Astrocyte of the spinal cord (primary cell): ENCODE results near the gene PCCA.
"Not testable (repeated sequence)": the region's sequence is repeated elsewhere in the genome, so short reads cannot be mapped to it uniquely, and the experiment has no call there.

Experiments
- DNase-seq: peaks from one replicate; pipeline ENCODE4 v3.0.0; 2011; ENCODE audit warnings: low read depth, low spot score
- H3K4me3 ChIP-seq: 2 replicates; pipeline ENCODE4 v1.5.1; 2011; ENCODE audit warnings: low read depth, mild to moderate bottlenecking, low read length, moderate library complexity
- CTCF ChIP-seq: IDR thresholded peaks from 2 replicates; pipeline ENCODE4 v1.5.1; 2012; ENCODE audit warnings: low read depth, mild to moderate bottlenecking, low read length, inconsistent platforms
- in situ Hi-C: cut with HindIII; loops from 2 replicates; pipeline ENCODE4 v1.10.0; 2017; ENCODE audit warnings: low sequenced_read_pairs

PCCA gene

GRCh38 chr13:100149389-100149788 lies 60.5 kb downstream of the PCCA start:
- no peak for DNase-seq
- H3K4me3 ChIP-seq: no peak overlapping the region
- in situ Hi-C loops: no loop called here
- no peak for TF ChIP-seq CTCF

GRCh38 chr13:100150711-100151110 lies 61.8 kb downstream of the PCCA start:
- DNase-seq, in situ Hi-C loops: not testable (repeated sequence)

GRCh38 chr13:100154842-100155416 lies 66.0 kb downstream of the PCCA start:
- no peak for DNase-seq
- H3K4me3 ChIP-seq: no peak overlapping the region
- no peak for TF ChIP-seq CTCF
- in situ Hi-C loops: no loop called here

More at GRCh38 chr13:100150711-100151110, 61.8 kb downstream of the PCCA start:
- not testable (repeated sequence) for H3K4me3 ChIP-seq

- peak; percentile 54 for DNase-seq
- no peak for TF ChIP-seq CTCF
- in situ Hi-C loops: no loop called here
- H3K4me3 ChIP-seq: no peak overlapping the region
These were observed 67.9 kb downstream of the PCCA start for GRCh38 chr13:100156788-100157187.

GRCh38 chr13:100158569-100158968 lies 69.7 kb downstream of the PCCA start:
- in situ Hi-C loops: no loop called here
- no peak for DNase-seq
- TF ChIP-seq CTCF: no peak
- H3K4me3 ChIP-seq: no peak overlapping the region

GRCh38 chr13:100159584-100159983 lies 70.7 kb downstream of the PCCA start:
- H3K4me3 ChIP-seq: no peak overlapping the region
- DNase-seq: no peak
- in situ Hi-C loops: no loop called here
- TF ChIP-seq CTCF: no peak

GRCh38 chr13:100160450-100160849 lies 71.6 kb downstream of the PCCA start:
- in situ Hi-C loops: no loop called here
- H3K4me3 ChIP-seq: no peak overlapping the region

More at GRCh38 chr13:100160450-100160849, 71.6 kb downstream of the PCCA start:
- no peak for TF ChIP-seq CTCF
- no peak for DNase-seq
